DMS 273 treated with DMSO at 0.1 percent for 48 hours (cell line): Measurements from ENCODE around the gene GPR156.
"Not testable (repeated sequence)": the region's sequence is repeated elsewhere in the genome, so short reads cannot be mapped to it uniquely, and the experiment has no call there.

ENCODE experiments used
- DNase-seq: peaks from one replicate; lab custom pipeline; 2025; lab: John Stamatoyannopoulos, UW

GPR156 gene

DNA sequence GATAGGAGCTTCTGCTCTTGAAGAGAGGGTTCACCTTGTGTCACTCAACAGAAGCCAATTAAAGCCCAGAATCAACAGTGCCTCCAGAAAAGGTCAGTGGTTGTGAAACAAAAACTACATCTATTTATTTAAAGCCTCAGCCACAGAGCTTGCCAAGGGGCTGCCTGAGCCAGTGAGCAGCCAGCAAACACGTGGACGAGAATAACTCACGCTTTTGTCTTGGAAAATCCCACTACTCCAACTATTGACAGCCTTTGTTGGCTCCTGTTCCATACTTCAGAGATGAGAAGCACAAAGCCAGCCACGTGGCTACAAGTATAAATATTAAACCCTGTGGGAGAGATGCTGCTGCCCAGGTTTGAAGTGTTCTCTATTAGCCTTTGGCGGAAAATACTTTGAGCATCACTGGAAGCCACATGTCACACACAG lies 10.3 kb downstream of the GPR156 start:
- DNase-seq: no peak

DNA sequence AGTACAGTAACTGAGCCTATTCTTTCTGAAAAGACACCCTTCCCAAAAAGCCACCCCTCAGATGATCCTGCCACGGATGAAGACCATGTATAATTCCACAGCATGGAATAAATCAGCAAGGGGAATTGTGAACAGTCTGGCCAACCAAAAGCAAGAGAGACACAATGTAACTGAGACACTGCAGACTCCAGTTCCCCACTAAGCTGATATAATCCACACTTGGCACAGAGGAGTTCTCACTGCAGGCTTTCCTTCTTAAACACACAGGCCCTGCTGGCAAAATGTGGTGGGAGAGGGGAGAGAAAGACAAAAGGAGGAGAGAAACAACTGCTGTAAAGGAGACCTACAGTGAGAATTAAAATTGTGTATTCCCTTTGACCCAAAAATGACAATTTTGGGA lies 12.7 kb downstream of the GPR156 start:
- no peak for DNase-seq

DNA sequence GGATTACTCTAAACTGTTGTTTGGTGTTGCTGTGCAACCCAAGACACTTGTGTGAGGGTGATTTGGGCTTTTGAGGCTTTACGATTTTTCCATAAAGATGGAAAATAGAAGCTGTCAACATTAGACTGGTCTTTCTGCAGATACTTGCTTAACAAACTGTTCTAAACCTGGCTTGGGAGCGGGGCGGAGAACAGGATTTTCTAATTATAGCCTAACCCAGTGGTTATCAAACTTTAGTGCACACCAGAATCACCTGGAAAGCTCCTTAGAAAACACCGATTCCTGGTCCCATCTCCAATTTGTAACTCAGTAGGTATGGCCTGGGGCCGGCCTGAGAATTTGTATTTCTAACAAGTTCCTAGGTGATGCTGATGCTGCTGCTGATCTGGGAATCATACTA lies 19.0 kb downstream of the GPR156 start:
- DNase-seq: no peak

DNA sequence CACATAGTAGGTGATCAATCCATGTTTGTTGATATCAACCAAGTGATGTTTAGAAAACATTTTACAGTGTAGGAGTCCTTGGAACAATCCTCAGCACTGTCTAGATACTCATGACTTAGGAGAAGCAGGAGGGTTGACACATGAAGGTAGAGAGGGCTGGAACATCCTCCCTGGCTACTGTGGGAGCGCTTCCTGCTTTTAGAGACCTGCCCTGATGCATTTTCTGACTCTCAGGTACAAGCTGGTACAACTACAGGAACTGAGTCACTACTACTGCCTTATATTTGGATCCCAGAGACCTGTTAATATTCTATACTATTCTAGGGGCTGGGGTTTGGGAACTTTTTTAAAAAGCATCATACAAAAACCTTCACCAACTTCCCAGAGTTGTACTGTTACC lies 20.1 kb downstream of the GPR156 start:
- no peak for DNase-seq

DNA sequence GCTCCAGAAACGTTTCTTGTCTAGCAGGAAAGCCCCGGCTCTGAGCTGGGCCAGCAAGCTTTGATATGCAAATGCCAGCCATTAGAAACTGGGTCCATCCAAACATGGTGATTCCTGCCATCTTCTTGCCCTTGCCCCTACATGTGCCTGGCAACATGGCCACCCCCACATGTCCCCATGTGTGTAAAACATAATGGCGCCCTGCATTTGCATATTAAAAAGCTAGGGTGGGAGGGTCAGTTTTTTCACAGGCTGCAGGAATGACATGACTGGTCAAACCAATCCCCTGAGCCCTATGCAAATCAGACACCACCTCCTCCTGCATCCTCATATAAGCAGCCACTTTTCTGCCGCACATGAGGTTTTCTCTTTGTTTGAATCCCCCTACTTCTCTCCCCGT lies 21.2 kb downstream of the GPR156 start:
- no peak for DNase-seq

DNA sequence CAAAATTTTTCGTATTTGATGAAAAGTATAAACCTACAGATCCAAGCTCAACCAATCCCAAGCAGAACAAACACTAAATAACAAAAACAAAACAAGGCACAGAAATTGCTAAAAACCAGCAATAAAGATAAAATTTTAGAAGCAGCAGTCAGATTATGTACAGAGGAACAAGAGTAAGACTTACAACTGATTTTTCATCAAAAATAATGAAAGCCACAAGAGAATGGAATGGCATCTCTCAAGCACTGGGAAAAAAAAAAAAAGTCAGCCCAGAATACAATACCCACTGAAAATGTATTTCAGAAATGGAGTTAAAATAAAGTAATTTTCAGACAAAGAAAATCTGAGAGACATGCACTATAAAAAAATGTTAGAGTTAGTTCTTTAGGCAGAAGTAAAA lies 27.0 kb downstream of the GPR156 start:
- DNase-seq: no peak

DNA sequence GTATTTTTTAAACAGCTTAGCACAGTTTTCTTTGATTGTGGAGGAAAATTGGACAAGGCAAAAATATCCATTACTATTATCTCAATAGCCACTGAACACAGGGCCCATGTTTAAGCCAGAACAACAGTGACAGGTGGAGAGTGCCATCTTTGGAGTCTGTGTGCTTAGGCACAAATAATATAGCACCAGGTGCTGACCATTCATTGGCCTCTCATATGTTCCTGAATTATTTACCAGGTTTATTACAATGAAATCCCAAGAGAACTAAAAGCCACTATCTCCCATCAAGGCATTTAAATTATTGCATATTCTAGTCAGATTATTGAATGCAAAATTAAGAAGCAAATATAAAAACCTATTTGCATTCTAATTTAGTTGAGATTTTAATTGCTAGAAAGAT lies 39.6 kb downstream of the GPR156 start:
- no peak for DNase-seq

DNA sequence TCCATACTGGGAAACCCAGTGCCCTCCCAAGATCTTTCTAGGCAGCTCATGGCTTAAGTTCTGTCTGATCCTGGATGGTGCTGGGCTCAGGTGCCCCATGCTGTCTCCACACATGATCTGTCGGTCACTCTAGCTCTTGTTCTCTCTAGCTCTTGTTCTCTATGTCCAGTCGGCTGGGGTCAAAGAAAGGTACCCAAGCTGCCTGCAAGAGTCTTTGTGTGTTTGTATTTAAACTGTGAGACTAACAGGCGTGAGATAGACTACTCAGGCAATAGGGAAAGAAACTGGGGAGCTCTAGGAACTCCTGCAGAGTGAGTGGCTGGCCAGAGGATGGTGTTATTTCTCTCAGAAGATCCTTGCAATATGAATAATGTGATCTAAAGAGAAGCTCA lies 40.2 kb downstream of the GPR156 start:
- DNase-seq: peak; percentile 34

DNA sequence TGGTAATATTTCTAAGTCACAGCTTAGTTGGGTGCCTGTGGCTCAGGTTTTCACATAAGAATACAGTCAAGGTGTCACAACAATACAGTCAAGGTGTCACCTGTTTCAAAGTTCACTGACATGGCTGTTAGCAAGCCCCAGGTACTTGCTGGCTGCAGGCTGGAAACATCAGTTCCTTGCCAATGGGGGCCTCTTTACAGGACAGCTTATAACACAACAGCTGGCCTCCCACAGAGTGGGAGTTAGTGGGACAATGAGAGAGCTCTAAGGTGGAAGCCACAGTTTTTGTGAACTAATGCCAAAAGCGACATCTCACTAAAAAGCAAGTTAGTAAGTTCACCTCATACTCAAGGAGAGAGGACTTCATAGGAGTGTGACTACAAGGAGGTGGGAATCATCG lies 45.4 kb downstream of the GPR156 start:
- no peak for DNase-seq

DNA sequence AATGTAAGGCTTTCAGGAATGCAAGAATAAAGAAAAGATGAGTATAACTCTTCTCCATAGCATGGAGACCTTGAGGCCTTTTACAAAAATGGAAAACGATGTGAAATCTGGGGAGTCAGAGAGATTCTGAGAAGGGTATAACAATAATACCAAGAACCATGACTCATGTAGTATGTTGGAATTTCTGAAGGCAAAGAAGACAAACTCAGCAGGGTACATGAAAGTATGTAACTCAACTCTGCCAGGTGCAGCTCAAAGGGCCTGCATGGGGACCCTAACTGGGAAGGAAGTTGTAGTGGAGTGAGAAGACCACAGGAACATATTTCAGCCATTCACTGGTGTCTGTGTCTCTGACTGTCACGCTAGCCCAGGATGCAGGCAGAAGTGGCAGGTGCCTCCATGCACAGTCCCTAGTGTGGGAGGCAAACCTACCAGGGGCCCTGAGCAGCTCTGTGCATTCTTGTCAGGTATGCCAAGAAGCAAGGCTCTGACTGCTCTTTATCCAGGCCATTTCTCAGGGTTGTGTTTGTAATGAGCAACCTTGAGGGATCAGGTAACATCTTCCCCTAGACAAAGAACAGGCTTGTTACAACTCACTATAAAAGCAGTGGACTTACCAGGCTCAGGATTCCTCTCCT lies 57.2 kb downstream of the GPR156 start:
- no peak for DNase-seq

DNA sequence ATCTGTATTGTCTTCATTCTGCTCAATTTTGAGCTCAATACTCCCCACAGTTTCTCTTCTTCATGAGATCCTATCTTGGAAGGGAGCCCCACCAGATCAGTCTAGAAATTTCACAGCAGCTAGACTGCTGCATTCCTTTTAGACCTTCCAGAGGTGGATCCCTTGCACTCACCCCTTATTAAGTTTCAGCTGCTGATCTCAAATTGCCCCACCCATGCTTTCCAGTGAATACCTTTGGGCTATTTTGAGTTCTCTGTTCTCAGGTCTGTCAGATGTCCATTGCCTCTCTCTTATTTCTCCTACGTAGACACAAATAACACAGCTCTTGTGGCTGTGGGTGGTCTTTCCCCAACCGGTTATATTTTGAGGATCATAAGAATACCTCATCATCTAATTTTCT lies 60.8 kb downstream of the GPR156 start:
- no peak for DNase-seq

DNA sequence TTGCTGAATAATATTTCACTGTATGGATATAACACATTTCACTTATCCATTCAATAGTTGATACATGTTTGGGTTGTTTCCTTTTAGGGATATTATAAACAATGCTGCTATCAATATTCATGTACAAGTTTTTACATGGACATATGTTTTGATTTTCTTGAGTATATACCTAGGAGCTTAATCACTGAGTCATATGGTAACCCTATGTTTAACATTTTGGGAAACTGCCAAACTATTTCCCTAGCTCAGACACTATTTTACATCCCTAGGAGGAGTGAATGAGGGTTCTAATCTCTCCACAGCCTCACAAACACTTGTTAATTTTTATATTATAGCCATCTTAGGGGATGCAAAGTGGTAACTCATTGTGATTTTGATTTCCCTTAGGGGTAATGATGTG lies 66.0 kb downstream of the GPR156 start:
- no peak for DNase-seq

DNA sequence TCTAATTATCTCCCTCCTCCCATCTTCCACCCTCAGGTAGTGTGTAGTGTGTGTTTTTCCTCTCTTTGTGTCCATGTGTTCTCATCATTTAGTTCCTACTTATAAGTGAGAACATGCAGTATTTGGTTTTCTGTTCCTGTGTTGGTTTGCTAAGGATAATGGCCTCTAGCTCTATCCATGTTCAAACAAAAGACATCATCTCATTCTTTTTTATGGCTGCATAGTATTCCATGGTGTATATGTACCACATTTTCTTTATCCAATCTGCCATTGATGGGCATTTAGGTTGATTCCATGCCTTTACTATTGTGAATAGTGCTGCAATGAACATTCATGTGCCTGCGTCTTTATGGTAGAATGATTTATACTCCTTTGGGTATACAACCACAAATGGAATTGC lies 68.4 kb downstream of the GPR156 start:
- DNase-seq: not testable (repeated sequence)

DNA sequence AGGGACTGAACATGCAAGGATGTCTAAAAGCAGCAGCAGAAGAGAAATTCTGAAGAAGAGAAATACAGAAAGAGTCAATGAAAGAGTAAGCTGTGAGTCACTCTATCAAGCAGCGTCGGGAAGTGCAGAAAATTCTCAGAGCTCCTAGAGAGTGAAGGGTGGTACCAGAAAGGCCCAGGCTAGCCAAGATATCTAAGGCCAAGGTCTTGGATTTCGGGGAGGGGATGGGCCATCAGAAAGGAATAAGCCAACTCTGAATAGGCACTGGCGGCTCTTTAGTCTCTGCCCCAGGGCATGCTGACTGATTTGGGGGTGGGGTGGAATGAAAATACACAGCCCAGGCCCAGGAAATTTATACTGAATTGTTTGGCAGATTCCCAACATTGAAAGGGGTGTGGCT lies 70.8 kb downstream of the GPR156 start:
- peak; percentile 82 for DNase-seq

DNA sequence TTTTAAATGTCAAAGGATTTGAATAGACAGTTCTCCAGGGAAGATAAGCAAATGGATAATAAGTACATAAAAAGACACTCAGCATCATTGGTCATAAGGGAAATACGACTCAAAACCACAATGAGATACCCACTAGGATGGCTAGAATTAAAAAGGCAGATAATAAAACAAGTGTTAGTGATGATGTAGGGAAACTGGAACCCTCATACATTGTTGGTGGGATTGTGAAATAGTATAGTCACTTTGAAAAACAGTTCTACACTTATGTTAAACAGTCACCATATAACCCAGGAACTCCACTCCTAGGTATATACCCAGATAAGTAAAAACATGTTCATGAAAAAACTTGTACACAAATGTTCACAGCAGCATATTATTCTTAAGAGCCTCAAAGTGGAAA lies 72.5 kb downstream of the GPR156 start:
- DNase-seq: no peak

DNA sequence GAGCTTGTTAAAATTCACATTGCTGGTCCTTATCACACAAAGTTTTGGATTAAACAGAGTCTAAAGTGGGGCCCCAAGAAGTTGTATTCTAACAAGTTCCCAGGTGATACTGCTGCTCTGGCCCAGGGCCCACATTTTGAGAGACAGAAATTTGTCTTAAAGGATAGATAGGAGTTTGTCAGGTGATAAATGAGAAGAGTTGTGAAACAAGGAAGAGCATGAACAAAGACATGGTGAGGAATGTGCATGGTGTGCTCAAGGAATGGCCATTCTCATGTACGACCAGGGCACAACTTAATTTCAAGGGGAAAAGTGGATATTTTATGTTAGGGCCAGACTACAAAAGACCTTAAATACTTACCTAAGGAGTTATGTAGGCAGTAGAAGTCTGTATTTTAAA lies 75.6 kb downstream of the GPR156 start:
- DNase-seq: no peak

DNA sequence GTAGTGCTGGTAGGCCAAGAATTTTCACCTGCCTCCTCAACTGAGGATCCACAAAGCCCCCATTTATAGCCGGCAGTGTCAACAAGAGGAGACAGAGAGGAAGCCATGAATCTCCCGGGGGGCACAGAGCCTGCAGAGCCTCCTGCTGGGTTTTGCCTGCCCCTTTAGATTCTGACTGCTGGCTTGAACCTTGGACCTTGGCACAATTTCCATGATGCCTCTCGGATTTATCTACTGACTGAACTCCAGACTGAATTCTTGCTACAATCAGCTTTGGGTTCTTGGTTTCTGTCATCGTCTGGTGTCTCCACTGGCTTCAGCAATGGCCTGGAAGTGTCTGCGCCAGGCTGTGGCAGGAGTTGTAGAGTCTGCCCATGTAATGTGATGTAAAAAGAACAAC lies 80.7 kb downstream of the GPR156 start:
- DNase-seq: no peak

DNA sequence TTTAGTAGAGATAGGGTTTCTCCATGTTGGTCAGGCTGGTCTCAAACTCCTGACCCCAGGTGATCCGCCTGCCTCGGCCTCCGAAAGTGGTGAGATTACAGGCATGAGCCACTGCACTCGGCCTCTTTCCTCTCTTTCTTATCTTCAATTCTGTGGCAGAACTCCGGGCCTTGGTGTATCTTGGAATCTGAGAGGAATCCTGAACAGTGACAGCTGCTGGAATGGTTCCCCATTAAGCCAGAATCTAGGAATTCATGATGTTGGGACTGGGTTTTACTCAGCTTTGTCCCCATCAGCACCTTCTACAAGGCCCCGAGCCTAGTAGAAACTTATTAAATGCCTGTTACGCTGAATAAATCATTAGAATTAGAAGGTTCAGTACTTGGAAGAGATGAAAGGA lies 81.4 kb downstream of the GPR156 start:
- no peak for DNase-seq

DNA sequence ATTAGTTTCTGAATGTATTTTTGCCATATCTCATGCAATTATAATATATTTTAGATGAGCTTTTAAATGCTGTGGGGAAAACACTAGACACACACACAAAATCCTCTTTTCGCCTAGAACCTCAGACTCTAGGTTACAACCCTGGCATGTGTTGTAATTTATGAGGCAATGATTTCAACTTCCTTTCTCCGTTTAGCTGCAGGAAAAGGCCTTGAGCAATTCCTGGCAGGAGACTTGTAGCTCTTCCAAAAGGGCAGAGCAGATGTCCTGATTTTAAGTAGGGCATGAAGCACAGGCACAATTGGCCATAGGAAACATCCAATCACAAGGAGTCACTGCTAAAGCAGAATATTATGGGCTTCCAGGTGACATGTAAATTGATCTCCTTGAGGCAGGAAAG lies 82.0 kb downstream of the GPR156 start:
- peak; percentile 67 for DNase-seq

DNA sequence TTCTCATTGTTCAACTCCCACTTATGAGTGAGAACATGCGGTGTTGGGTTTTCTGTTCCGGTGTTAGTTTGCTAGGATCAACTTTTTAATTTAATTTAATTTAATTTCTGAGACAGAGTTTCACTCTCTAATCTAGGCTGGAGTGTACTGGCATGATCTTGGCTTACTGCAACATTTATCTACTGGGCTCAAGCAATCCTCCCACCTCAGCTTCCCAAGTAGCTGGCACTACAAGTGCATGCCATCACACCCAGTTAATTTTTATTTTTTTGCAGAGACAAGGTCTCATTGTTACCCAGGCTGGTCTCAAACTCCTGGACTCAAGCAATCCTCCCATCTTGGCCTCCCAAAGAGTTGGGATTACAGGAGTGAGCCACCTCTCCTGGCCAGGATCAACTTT lies 82.7 kb downstream of the GPR156 start:
- DNase-seq: no peak

DNA sequence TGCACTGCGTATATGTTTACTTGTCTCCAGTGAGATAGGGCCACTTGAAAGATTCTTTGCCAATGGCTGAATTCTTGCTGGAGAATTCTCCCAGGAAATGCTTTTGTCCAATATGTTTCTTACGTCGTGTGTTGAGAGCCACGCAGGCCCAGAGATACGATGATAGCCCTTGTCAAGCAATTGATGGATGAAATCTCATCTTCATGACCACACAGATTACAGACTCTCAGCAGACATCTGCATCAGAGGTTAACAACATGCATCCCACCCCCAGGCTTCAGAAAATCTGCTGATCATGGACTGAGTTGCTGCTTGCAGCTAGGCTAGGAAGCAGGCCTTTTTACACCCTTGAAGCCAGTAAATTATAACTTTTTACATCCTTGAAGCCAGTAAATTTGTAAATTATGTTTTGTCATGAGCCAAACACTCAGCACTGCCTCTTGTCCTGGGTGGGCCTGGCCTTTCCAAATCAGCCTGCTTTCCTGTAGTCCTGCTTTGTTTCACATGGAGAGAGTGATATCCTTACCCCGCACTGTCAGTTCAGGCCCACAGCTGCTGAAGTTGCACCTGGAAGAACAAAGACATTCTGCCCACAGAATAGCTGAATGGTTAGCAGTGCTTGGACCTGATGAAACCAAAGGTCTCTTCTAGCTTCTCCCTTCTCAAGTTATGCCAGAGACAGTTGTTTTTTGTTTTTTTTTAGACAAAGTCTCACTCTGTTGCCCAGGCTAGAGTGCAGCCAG lies 84.4 kb downstream of the GPR156 start:
- DNase-seq: no peak

DNA sequence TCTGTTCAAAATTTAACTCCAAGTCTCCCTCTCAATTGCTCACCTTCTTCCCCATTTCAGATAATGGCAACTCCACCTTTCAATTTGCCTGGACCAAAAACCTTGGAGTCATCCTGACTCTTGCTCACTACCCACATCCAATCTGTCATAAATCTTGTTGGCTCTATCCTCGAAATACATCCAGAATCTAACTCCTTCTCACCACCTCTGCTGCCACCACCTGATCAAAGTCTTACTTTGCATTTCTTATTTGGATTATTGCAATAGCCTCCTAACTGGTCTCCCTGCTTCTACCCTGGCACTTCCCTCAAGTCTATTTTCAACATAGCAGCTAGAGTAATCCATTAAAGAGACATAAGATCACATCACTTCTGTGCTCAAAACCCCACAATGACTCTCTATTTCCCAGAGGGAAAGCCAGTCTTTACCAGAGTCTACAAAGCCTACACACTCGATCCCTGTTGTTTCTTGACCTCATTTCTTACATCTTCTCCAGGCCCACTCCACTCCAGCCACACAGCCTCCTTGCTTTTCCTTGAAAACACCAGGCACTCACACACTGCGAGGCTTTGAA lies 86.6 kb downstream of the GPR156 start:
- peak; percentile 50 for DNase-seq

DNA sequence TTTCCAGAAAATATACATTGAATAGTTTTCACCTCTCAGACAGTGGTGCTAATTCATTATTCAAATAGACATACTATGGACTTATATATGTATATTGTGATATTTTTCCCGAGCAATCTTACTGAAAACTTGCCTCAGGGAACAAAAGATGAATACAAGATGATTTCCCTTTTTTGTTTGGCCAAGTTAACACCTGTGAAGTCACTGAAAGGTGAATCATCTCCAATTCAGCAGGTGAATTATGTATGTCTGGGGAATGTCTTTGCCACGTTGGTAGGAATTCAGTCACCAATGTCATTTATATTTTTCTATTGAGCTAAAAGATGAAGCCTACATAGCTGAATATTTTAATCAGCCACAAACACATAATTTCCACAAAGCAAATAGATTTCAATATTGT lies 88.2 kb downstream of the GPR156 start:
- no peak for DNase-seq

DNA sequence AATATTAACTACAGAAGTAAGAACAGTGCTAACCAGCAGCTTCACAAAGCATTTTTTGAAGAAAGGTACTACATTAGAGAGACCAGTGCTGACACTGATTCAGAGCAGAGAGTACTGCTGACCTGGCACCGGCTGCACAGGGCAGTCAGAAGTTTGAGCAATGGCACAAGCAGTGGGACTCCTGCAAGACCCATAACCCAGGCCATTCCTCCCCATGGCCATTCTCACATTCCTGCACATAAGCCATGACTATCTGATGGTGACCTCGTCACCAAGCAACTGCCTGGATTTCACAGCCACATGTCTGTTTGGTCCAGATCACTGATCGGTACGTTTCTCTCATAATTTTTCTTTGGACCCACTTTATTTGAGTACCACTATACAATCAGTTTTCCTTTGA lies 88.7 kb downstream of the GPR156 start:
- DNase-seq: no peak
